CD4-positive, alpha-beta T cell treated with Interferon gamma for 1 hour (primary cell): ENCODE data around the gene NWD2.
"Not testable (repeated sequence)": the region's sequence is repeated elsewhere in the genome, so short reads cannot be mapped to it uniquely, and the experiment has no call there.

Experiments used
- DNase-seq: peaks from one replicate; pipeline ENCODE4 v3.0.0-alpha.2; 2020

Gene NWD2

GRCh38 chr4:37473807-37474206 is 229.3 kb downstream of the NWD2 start:
- no peak for DNase-seq

GRCh38 chr4:37475087-37475486 is 230.5 kb downstream of the NWD2 start:
- no peak for DNase-seq

GRCh38 chr4:37475776-37476175 is 231.2 kb downstream of the NWD2 start:
- DNase-seq: no peak

- DNase-seq: no peak
Measured at GRCh38 chr4:37476256-37476655, 231.7 kb downstream of the NWD2 start.

GRCh38 chr4:37476691-37477090 is 232.1 kb downstream of the NWD2 start:
- no peak for DNase-seq

- DNase-seq: no peak
Measured at GRCh38 chr4:37477126-37477525, 232.6 kb downstream of the NWD2 start.

DNA sequence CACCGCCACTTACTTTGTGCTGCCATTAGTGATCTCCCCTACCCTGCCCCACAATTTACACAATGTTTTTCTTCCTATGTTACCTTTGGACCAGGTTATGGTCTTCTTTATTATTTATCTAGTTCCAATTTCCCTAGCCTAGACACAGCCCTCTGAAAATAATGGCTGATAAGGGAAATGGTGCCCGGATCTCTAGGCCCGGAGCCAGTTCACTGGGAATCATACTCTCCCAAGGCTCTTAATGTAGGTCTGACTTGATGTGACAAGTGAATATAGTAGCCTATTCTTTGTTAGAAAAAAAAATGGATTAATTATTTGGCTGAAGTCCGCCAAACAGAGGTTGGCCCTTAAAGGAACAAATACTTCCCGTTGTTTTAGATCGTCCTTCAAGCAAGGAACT is 233.6 kb downstream of the NWD2 start:
- no peak for DNase-seq

- no peak for DNase-seq
Measured at GRCh38 chr4:37480509-37480908, 236.0 kb downstream of the NWD2 start.

DNA sequence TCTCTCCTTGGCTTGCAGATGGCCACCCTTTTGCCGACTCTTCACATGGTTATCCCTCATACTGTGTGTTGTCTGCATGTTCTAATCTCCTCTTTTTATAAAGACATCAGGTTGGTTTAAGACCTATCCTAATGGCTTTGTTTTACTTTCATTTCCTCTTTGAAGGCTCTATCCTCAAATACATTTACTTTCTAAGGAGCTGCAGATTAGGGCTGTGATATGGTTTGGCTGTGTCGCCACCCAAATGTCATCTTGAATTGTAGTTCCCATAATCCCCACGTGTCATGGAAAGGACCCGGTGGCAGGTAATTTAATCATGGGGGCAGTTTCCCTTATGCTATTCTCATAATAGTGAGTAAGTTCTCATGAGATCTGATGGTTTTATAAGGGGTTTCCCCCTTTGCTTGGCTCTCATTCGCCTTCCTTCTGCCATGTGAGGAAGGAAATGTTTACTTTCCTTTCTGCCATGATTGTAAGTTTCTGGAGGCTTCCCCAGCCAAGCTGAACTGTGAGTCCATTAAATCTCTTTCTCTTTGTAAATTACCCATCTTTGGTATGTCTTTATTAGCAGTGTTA is 237.1 kb downstream of the NWD2 start:
- no peak for DNase-seq

- DNase-seq: no peak
Measured at GRCh38 chr4:37482236-37482913, 237.8 kb downstream of the NWD2 start.

DNA sequence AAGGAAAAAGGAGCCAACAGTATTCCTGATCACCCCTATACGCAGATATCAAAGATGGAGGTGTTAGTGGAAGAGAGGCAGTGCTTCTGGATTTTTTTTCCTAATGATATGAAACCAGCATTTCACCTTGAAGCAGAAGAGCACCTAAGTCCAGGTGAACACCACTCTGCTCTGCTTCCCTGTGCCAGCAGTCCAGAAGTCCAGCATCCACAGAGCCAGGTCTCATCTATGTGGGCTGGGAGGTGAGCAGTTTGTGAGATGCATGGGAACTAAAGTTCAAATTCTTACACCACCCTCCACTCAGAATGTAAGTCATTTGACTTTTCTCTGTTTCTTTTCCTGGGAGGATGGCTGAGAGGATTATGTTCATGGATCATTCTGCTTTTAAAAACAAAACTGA is 239.1 kb downstream of the NWD2 start:
- no peak for DNase-seq

DNA sequence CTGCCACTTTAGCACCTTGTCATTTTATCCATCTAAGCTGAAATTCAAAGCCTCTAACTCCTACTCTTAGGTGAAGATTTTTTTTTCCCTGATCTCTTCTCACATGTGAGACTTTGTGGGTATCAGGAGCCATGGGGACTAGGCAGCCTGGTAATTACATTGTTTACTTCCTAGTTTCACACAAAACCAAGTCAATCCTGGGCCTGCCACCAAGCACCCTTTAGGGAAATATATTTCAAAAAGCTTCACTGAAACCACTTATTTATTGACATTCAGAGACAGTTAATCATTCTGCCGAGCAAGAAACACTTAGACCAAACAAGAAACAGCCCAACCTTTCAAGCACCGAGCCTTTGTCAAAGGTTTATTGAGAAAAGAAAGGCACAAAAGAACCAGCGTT is 241.6 kb downstream of the NWD2 start:
- no peak for DNase-seq

DNA sequence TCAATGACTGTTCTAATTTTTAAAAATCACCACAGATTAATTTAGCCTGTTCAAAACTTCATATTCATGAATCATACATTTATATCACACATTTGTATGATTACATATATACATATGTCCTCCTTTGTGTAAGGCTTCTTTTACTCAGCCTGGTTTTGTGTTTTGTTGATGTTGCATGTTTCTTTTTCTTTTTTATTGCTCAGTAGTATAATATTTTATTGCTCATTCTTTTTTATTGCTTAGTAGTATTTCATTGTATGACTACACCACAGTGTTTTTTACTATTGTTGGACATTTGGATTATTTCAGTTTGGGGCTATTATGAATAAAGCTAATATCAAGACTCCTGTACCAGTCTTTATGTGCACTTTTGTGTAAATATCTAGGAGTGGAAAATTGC is 243.1 kb downstream of the NWD2 start:
- no peak for DNase-seq

DNA sequence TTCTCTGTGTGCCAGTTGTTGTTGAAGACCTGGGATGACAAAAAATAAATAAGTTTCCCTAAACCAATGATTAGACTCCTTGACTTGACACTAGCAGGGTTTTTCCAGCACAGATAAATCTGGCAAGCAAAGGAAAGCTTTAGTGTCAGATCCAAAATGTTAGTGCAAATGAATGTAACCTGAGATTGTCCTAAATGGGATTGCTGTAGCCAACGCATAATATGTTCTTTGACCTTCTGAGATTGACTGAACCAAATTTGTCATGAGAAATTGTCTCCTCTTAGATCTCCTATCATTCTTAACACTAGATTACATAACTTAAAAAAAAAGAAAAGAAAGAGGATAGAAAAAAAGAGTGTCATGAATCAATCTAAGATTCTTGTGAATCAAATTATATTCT is 245.2 kb downstream of the NWD2 start:
- DNase-seq: no peak

DNA sequence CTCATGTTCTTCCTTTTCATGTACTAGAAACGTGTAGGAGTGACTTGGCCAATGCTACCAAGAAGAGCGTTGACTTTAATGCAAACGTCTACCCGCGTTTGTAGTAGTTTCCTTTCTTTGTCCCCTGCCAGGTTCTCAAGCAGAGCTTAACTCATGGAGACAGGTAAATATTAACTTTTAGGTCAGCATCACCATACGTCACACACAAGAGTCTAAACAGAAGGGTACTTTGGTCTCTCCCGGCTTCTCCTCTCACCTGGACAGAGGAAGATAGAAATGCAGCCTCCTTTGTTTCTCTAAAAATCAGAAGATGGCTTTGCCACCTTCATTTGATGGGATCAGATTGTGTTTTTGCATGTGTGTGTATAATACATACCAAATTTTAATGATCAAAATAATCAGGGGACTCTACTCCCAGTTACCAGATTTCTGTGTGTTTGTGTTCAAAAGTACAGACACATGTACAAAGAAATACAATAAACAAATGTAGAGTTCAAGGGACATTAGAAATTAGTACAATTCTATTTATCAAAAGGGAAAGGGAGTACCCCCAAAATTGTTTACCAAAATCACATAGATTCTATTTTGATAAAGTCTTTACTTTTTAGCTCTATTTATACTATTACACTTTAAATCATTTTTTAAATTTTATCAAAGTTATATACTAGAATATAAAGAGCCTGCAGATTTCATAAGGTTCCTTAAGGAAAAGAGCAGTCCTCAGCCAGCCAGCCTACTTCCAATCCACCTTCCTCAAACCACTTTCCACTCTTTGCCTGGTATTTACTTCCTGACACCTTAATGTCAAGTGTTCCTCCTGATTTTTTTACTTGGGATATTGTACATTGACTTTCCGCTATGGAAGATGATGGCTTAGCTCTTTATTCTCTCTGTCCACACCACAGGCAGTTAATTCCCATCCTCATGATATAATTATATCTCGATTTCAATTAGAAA is 246.1 kb downstream of the NWD2 start:
- no peak for DNase-seq

DNA sequence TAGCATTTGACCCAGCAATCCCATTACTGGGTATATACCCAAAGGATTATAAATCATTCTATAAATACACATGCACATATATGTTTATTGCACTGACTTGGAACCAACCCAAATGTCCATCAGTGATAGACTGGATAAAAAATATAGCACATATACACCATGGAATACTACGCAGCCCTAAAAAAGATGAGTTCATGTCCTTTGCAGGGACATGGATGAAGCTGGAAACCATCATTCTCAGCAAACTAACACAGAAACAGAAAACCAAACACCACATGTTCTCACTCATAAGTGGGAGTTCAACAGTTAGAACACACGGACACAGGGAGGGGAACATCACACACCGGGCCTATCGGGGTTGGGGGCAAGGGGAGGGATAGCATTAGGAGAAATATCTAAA is 250.8 kb downstream of the NWD2 start:
- not testable (repeated sequence) for DNase-seq
